SIG-M5 treated with dmso at 0.1 percent for 504 hours (cell line): Measurements from ENCODE around the gene VASP.
A peak's percentile ranks its signal among the peaks of the same experiment; 100 is the strongest.

Source experiments
- DNase-seq: peaks from one replicate; lab custom pipeline; 2025; ENCODE audit not compliant: unreplicated experiment; lab: John Stamatoyannopoulos, UW

Gene VASP

DNA sequence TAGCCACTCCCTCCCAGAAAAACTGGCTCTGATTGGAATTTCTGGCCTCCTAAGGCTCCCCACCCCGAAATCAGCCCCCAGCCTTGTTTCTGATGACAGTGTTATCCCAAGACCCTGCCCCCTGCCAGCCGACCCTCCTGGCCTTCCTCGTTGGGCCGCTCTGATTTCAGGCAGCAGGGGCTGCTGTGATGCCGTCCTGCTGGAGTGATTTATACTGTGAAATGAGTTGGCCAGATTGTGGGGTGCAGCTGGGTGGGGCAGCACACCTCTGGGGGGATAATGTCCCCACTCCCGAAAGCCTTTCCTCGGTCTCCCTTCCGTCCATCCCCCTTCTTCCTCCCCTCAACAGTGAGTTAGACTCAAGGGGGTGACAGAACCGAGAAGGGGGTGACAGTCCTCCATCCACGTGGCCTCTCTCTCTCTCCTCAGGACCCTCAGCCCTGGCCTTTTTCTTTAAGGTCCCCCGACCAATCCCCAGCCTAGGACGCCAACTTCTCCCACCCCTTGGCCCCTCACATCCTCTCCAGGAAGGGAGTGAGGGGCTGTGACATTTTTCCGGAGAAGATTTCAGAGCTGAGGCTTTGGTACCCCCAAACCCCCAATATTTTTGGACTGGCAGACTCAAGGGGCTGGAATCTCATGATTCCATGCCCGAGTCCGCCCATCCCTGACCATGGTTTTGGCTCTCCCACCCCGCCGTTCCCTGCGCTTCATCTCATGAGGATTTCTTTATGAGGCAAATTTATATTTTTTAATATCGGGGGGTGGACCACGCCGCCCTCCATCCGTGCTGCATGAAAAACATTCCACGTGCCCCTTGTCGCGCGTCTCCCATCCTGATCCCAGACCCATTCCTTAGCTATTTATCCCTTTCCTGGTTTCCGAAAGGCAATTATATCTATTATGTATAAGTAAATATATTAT lies 33.3 kb upstream of the VASP start:
- no peak for DNase-seq

GRCh38 chr19:45474606-45475521 lies 32.4 kb upstream of the VASP start:
- DNase-seq = no peak

DNA sequence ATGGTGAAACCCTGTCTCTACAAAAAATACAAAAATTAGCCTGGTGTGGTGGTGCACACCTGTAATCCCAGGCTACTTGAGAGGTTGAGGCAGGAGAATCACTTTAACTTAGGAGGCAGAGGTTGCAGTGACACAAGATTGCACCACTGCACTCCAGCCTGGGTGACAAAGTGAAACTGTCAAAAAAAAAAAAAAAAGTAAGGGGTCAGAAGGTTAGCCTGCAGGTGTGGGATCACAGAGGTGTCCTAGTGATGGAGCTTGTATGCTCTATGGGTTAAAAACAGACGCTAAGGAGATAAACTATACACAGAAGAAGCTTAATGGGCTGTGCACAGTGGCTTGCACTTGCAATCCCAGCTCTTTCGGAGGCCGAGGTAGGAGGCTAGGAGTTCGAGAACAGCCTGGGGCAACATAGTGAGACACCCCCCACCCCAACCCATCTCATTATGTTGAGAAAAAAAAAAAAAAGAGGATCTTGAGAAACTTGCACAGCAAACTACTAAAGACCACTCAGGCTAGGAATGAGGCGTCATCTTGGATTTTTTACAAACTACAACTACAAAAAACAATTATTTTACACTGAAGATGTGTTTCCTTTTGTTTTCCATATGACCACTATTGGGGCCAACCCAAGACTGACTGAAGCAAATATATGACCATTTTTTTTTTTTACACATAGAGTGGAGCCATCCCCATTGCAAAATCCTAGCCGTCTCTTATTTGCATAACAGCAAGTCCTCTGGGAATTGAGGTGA lies 31.6 kb upstream of the VASP start:
- DNase-seq = no peak

- DNase-seq = no peak
Observed at GRCh38 chr19:45476304-45476703, 31.0 kb upstream of the VASP start.

- DNase-seq = no peak
Observed at GRCh38 chr19:45477186-45477585, 30.1 kb upstream of the VASP start.

DNA sequence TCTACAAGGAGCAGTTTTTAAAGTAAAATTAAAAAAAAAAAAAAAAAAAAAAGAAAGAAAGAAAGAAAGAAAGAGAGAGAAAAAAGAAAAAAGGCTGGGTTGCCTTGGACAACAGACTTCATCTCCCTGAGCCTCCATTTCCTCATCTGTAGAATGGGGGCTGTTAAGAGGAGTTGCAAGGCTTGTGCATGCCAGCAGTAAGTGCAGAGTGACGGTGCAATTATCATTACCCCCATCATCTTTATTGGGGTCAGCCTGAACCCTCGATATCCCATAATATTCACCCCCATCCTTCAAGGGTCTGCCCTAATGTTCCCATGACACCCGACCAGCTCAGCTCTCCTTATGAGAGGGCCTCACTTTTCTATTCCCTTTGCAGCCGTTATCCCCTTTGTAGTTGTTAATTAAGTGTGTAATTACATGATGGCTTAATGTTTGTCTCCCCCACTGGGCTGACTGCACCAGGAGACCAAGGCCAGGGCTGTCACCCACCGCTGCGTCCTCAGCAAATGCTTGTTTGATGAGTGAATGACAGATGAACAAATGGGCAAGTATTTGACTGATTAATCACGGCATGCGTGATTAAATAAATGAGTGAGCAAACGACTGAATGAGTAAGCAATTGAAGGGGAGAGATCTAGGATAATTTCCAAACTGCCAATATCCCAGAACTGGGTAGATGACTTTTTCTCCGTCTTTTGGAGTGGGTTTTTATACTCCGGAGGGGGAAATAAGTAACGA lies 29.4 kb upstream of the VASP start:
- no peak for DNase-seq

- DNase-seq = peak; percentile 82
Observed at GRCh38 chr19:45478454-45479238, 28.6 kb upstream of the VASP start.

GRCh38 chr19:45483033-45483432 lies 24.2 kb upstream of the VASP start:
- no peak for DNase-seq

DNA sequence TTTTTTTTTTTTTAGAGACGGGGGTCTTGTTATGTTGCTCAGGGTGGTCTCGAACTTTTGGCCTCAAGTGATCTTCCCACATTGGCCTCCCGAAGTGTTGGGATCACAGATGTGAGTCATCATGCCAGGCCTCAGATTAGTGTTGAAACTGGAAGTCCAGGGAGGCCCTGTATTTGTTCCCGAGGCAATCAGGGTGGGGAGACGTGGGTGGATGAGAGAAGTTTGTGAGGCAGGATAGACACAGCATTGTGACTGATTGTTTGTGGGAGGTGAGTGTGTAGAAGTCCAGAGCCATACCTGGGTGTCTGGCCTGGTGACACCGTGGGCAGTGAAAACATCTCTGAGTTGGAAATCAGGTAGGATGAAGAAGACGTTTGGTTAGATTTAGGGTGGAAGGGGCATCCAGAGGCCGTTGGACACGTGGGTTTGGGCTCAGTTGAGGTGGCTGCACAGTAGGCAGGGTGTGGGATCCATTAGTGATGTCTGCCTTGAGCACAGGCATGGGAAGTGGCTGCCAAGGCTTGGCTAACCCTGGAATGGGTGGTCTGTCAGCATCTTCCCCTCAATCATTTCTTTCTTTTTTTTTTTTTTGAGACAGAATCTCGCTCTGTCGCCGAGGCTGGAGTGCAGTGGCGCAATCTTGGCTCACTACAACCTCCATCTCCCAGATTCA lies 22.9 kb upstream of the VASP start:
- no peak for DNase-seq

DNA sequence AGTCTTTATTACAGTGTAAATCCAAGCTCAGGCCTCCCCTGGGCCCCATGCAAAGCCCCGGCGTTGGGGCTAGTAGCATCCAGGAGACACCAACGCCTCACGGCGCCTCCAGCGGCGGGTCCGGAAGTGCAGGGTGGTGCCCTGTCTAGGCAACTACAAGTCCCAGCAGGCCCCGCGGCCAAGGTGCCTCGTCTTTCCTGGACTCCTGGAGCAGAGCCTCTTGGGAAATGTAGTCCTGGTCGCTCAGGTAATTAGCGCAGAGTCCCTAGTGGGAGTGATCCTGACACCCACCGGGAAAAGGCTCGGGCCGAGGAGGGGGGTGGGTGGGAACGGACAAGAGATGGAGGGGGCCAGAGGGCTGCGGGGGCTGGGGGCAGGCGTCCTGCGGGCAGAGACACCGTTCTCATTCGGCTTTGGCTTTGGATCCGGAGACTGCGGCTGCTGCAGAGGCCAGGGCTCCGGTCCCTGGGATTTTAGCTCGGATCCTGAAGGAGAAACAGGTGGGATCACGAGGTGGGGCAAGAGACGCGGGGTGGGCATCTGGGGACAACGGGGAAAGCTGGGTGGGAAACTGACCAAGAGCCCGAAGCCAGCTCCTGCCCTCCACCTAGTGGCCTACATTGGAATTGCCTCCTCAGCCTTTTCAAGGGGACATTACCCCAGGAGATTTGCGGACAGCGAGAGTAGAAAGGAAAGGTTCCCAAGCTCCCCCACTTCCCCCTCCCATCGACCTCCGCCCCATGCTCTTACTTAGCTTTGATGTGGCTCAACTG lies 21.8 kb upstream of the VASP start:
- peak; percentile 92 for DNase-seq

DNA sequence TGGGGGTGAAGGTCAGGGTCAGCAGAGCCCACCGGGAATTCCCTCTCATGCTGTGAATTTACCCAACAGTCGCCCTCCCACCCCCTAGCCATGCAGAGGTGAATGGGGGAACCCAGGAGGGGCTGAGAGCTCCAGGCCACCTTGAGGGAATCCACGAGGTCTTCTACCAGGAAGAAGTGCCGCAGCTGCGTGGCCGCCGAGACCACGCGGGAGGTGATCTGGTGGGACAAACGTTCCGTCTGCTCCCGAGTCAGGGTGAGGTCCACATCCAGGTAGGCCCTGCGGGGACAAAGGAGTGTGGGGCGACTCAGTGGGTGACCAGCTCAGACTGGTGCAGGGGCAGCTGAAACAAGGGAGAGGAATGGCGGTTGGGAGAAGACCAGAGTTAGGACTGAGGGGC lies 18.6 kb upstream of the VASP start:
- DNase-seq = no peak

GRCh38 chr19:45489216-45489855 lies 17.9 kb upstream of the VASP start:
- no peak for DNase-seq

DNA sequence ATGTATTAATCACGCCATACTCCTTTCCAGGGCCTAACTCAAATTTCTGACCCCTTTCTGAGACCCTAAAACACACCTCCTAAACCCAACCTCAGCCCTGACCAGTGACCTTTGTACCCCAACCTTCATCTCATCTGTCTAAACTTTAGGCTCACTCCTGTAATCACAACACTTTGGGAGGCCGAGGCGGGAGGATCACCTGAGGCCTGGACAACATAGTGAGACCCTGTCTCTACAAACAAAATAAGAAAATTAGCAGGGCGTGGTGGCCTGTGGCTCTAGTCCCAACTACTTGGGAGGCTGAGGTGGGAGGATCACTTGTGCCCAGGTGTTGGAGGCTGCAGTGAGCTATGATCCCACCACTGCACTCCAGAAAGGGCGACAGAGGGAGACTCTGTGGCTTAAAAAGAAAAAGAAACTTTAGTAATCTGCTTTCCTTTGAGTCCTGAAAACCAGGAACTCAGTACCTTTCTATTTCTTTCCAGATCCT lies 15.1 kb upstream of the VASP start:
- DNase-seq = no peak

DNA sequence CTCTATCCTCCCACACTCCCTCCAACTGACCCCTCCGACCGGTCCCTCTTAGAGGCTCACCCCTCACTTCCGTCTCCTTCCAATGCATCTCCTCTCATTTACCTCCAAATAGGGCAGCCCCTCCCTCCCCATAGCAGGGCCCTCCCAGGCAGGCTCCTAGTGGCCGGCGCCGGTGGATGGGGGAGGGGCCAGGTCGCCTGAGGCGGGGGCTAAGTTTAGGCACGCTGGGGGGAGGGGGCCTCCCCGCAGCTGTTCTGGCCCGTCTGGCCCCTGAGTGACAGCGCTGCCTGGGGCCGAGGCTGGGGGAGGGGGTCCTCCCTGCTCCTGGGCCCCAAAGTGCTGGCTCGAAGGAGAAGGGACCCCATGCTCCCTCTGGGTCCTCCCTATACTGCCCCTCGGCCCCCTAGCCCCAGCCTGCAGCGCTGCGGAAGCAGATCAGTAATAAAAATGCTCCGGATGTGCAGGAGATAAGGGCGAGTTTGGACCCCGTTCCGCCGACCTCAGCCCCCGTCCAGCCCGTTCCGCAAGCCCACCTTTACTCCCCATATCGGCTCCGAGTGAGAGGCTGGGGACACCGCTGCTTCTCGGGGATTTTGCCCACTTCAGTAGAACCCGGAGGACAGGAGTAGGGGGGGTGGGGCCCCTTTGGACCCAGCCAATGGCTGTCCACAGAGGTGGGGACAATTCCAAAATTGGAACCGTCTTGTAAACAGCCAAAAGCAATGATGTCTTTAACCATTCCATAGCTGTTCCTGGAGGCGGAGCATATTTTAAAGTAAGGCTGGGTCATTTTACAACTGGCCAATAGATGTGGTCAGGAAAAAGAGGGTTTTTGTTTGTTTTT lies 14.4 kb upstream of the VASP start:
- no peak for DNase-seq

- no peak for DNase-seq
Observed at GRCh38 chr19:45494261-45494916, 12.9 kb upstream of the VASP start.

DNA sequence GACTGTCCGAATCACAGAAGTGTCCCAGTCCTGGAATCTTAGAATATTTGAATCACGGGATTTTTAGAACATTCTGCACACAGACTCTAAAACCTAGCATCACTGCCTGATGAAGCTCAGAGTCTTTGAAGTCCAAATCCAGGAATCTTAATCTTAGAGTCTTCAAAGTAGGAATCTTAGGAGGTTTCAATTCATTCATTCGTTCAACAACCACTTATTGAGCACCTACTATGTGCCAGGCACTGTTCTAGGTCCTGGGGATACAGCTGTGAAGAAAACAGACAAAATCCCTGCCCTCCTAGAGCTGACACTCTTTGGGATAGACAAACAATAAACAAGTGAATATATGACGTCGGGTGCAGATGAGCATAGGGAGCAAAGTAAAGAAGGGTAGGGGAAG lies 12.1 kb upstream of the VASP start:
- DNase-seq = no peak
